ENCODE data around the gene DGKG. TPM values are rescaled to one million over a fixed set of nuclear protein-coding genes. Genes with fewer than 3 reads are reported as not detected.

DGKG gene
- polyA plus RNA-seq, 3 donors, result 4.2 to 9.2 (median 4.3) TPM

GRCh38 chr3:186235554-186235953 is 126.5 kb downstream of the DGKG start:
- no peak for DNase-seq
- Mint-ChIP-seq H3K27me3 (ENCODE audit: low read depth in 3 of 3) (no peaks in the 10 kb centered on the region), H3K4me1 (no peaks in the 10 kb centered on the region), H3K36me3 (peaks cover 78 to 82% of the 10 kb centered on the region in 2 donors), H3K27ac (peak overlapping the region in 2 of 7 donors; percentile 46 to 66), H3K4me3 (no peak overlapping the region), H3K9me3 (peaks cover 0 to 1% (median 0%) of the 10 kb centered on the region in 7 donors)
- no peak overlapping the region for H3K4me3 ChIP-seq (replicated peaks in 1 of 3; ENCODE audit: low read depth in 2 of 3, low read length in 3 of 3)
- TF ChIP-seq CTCF (IDR thresholded peaks at IDR 0.05), result no peak
- H3K79me2 ChIP-seq (ENCODE audit: insufficient read depth, low read length), result no peaks in the 10 kb centered on the region
- H2AFZ ChIP-seq (ENCODE audit: insufficient read depth, low read depth, low read length, poor library complexity, severe bottlenecking), result no peak overlapping the region
- no peak overlapping the region for H3K27ac ChIP-seq (ENCODE audit: low read depth in 1 of 2, low read length in 2 of 2)
- H3K27me3 ChIP-seq (ENCODE audit: control insufficient read depth in 2 of 2, insufficient read depth in 2 of 2, low read length in 2 of 2), result no peaks in the 10 kb centered on the region
- WGBS (ENCODE audit: insufficient coverage), result no CpG with 5 or more reads among the region's 5 CpGs
- no peaks in the 10 kb centered on the region for H3K4me1 ChIP-seq (ENCODE audit: control insufficient read depth in 1 of 2, insufficient read depth in 2 of 2, low read length in 2 of 2)
- intact Hi-C loops (cut with micrococcal nuclease), result no loop called here
- H3K9me3 ChIP-seq (replicated peaks in 1 of 2; ENCODE audit: control insufficient read depth in 1 of 2, insufficient read depth in 1 of 2, low read length in 2 of 2), result no peaks in the 10 kb centered on the region
- H3K36me3 ChIP-seq (replicated peaks in 1 of 2; ENCODE audit: control insufficient read depth in 1 of 2, insufficient read depth in 2 of 2, low read length in 2 of 2), result peaks cover 67 to 97% of the 10 kb centered on the region in 2 donors
- no peak overlapping the region for H3K4me2 ChIP-seq (replicated peaks; ENCODE audit: extremely low read depth, low read length, poor library complexity, severe bottlenecking)
- H4K20me1 ChIP-seq (ENCODE audit: insufficient read depth, low read length), result no peaks in the 10 kb centered on the region
- H3K9ac ChIP-seq (ENCODE audit: insufficient read depth, low read length, poor library complexity, severe bottlenecking), result no peak overlapping the region

DNA sequence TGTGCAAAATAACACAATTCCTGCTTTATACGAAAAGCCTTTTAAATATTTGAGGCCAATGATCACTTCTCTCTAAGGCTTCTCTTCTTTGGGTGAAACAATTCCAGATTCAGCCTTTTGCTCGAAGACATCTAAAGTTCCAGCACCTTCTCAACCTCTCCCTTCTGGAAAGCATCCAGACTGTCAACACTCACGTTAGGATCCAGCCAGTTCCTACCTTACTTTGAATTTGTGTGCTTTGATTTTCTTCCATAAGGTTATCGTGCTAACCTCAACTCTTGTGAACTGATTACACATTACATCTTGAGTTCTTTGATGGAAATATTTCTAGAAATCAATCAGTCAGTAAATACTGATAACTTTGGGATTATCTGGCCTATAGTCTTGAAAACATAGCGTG is 127.9 kb downstream of the DGKG start:
- H3K27ac ChIP-seq (ENCODE audit: low read depth in 1 of 2, low read length in 2 of 2), result no peak overlapping the region
- H3K9ac ChIP-seq (ENCODE audit: insufficient read depth, low read length, poor library complexity, severe bottlenecking), result no peak overlapping the region
- Mint-ChIP-seq H3K27ac (no peak overlapping the region), H3K36me3 (peaks cover 76 to 81% of the 10 kb centered on the region in 2 donors), H3K4me1 (no peaks in the 10 kb centered on the region), H3K4me3 (no peak overlapping the region), H3K27me3 (ENCODE audit: low read depth in 3 of 3) (no peaks in the 10 kb centered on the region), H3K9me3 (peaks cover 0 to 1% (median 0%) of the 10 kb centered on the region in 7 donors)
- no peak for DNase-seq
- peaks cover 61 to 97% of the 10 kb centered on the region in 2 donors for H3K36me3 ChIP-seq (replicated peaks in 1 of 2; ENCODE audit: control insufficient read depth in 1 of 2, insufficient read depth in 2 of 2, low read length in 2 of 2)
- no peaks in the 10 kb centered on the region for H3K79me2 ChIP-seq (ENCODE audit: insufficient read depth, low read length)
- no peak overlapping the region for H3K4me3 ChIP-seq (replicated peaks in 1 of 3; ENCODE audit: low read depth in 2 of 3, low read length in 3 of 3)
- no peaks in the 10 kb centered on the region for H4K20me1 ChIP-seq (ENCODE audit: insufficient read depth, low read length)
- no peak overlapping the region for H3K4me2 ChIP-seq (replicated peaks; ENCODE audit: extremely low read depth, low read length, poor library complexity, severe bottlenecking)
- intact Hi-C loops (cut with micrococcal nuclease), result no loop called here
- 100% methylated on average over 2 of the region's 5 CpGs for WGBS (ENCODE audit: insufficient coverage)
- TF ChIP-seq CTCF (IDR thresholded peaks at IDR 0.05), result no peak
- no peak overlapping the region for H2AFZ ChIP-seq (ENCODE audit: insufficient read depth, low read depth, low read length, poor library complexity, severe bottlenecking)
- H3K27me3 ChIP-seq (ENCODE audit: control insufficient read depth in 2 of 2, insufficient read depth in 2 of 2, low read length in 2 of 2), result no peaks in the 10 kb centered on the region
- H3K9me3 ChIP-seq (replicated peaks in 1 of 2; ENCODE audit: control insufficient read depth in 1 of 2, insufficient read depth in 1 of 2, low read length in 2 of 2), result no peaks in the 10 kb centered on the region
- H3K4me1 ChIP-seq (ENCODE audit: control insufficient read depth in 1 of 2, insufficient read depth in 2 of 2, low read length in 2 of 2), result no peaks in the 10 kb centered on the region
